GM23338 (cell line): ENCODE measurements around the gene FUT4. TPM values are rescaled to one million over a fixed set of nuclear protein-coding genes. Genes with fewer than 3 reads are reported as not detected.

Source experiments
- ATAC-seq: fragments of 200-7000 bp; cut with Tn5 transposase; 3 replicates; pipeline ENCODE4 v1.9.1; 2020
- DNase-seq: peaks from one replicate; pipeline ENCODE4 v3.0.0-alpha.2; 2015; ENCODE audit warnings: low spot score
- H2AFZ ChIP-seq: fragments of 200-600 bp; sonication (generic); 2 replicates; pipeline ENCODE4 v1.8.0; 2016; ENCODE audit warnings: antibody characterized with exemption, mild to moderate bottlenecking, moderate library complexity
- H3F3A ChIP-seq: fragments of 200-600 bp; sonication (generic); replicated peaks from 2 replicates; pipeline ENCODE4 v1.8.0; 2017; ENCODE audit warnings: antibody characterized with exemption, mixed run types, low read depth
- H3K27ac ChIP-seq: fragments of 200-600 bp; sonication (generic); 2 replicates; pipeline ENCODE4 v1.6.1; 2016; ENCODE audit warnings: low read depth
- H3K27me3 ChIP-seq: fragments of 200-600 bp; sonication (generic); 2 replicates; pipeline ENCODE4 v1.8.0; 2016; ENCODE audit warnings: mild to moderate bottlenecking, mixed run types, moderate library complexity; ENCODE audit not compliant: insufficient read depth
- H3K36me3 ChIP-seq: fragments of 200-600 bp; sonication (generic); 2 replicates; pipeline ENCODE4 v1.8.0; 2016; ENCODE audit warnings: mild to moderate bottlenecking; ENCODE audit not compliant: insufficient read depth
- H3K4me1 ChIP-seq: fragments of 200-600 bp; sonication (generic); 2 replicates; pipeline ENCODE4 v1.8.0; 2016; ENCODE audit warnings: mild to moderate bottlenecking, moderate library complexity; ENCODE audit not compliant: insufficient read depth
- H3K4me2 ChIP-seq: fragments of 200-600 bp; sonication (generic); 2 replicates; pipeline ENCODE4 v1.7.1; 2017; ENCODE audit warnings: mixed run types
- H3K4me3 ChIP-seq: fragments of 200-600 bp; sonication (generic); 2 replicates; pipeline ENCODE4 v1.6.1; 2016; ENCODE audit warnings: mixed run types
- H3K79me2 ChIP-seq: fragments of 200-600 bp; sonication (generic); replicated peaks from 2 replicates; pipeline ENCODE4 v1.8.0; 2017; ENCODE audit warnings: mild to moderate bottlenecking; ENCODE audit not compliant: insufficient read depth
- H3K9me2 ChIP-seq: fragments of 200-600 bp; sonication (generic); 2 replicates; pipeline ENCODE4 v1.8.0; 2017; ENCODE audit not compliant: insufficient read depth
- H4K20me1 ChIP-seq: fragments of 200-600 bp; sonication (generic); replicated peaks from 2 replicates; pipeline ENCODE4 v1.8.0; 2017; ENCODE audit warnings: mild to moderate bottlenecking; ENCODE audit not compliant: insufficient read depth
- H3K27ac Mint-ChIP-seq: 2 replicates; pipeline ENCODE4 v1.8.0; 2020; ENCODE audit warnings: inconsistent platforms, mild to moderate bottlenecking, moderate library complexity, mixed read lengths
- H3K27me3 Mint-ChIP-seq: 3 replicates; pipeline ENCODE4 v1.8.0; 2022; ENCODE audit warnings: low read depth, mild to moderate bottlenecking, moderate library complexity, mixed read lengths, inconsistent platforms; ENCODE audit not compliant: insufficient read depth, poor library complexity
- H3K36me3 Mint-ChIP-seq: 3 replicates; pipeline ENCODE4 v1.8.0; 2021; ENCODE audit warnings: low read depth, mild to moderate bottlenecking, inconsistent platforms, moderate library complexity, mixed read lengths
- H3K4me1 Mint-ChIP-seq: 3 replicates; pipeline ENCODE4 v1.8.0; 2020; ENCODE audit warnings: mild to moderate bottlenecking, inconsistent platforms, mixed read lengths
- H3K4me3 Mint-ChIP-seq: 3 replicates; pipeline ENCODE4 v1.8.0; 2021; ENCODE audit warnings: moderate library complexity, mild to moderate bottlenecking, inconsistent platforms, mixed read lengths
- H3K9me3 Mint-ChIP-seq: 3 replicates; pipeline ENCODE4 v1.8.0; 2020; ENCODE audit warnings: moderate library complexity, mild to moderate bottlenecking, inconsistent platforms, mixed read lengths
- CREB1 ChIP-seq: fragments of 250-450 bp; sonication (Bioruptor Pico); IDR thresholded peaks from 2 replicates; pipeline ENCODE4 v1.5.0; 2020; ENCODE audit warnings: low read depth, mild to moderate bottlenecking, moderate library complexity
- EZH2 ChIP-seq: fragments of 200-600 bp; sonication (generic); IDR thresholded peaks from one replicate; pipeline ENCODE4 v1.8.0; 2017; ENCODE audit warnings: antibody characterized with exemption, mild to moderate bottlenecking, low read depth; ENCODE audit not compliant: unreplicated experiment
- EZH2phosphoT487 ChIP-seq: fragments of 200-600 bp; sonication (generic); IDR thresholded peaks from one replicate; pipeline ENCODE4 v1.8.1; 2018; ENCODE audit warnings: antibody characterized with exemption; ENCODE audit not compliant: unreplicated experiment
- JUNB ChIP-seq: IDR thresholded peaks from one replicate; pipeline ENCODE4 v1.6.1; 2016; ENCODE audit warnings: antibody characterized with exemption; ENCODE audit not compliant: unreplicated experiment
- NANOG ChIP-seq: IDR thresholded peaks from 2 replicates; pipeline ENCODE4 v1.6.1; 2016; ENCODE audit warnings: antibody characterized with exemption, borderline replicate concordance
- POLR2AphosphoS5 ChIP-seq: IDR thresholded peaks from 2 replicates; pipeline ENCODE4 v1.6.1; 2016; ENCODE audit warnings: antibody characterized with exemption, low read depth
- STAT1 ChIP-seq: IDR thresholded peaks from one replicate; pipeline ENCODE4 v1.6.1; 2016; ENCODE audit warnings: antibody characterized with exemption; ENCODE audit not compliant: unreplicated experiment
- ZNF114 ChIP-seq: fragments of 250-450 bp; sonication (Bioruptor Pico); IDR thresholded peaks from 2 replicates; pipeline ENCODE4 v1.5.0; 2020; ENCODE audit warnings: mild to moderate bottlenecking, moderate library complexity
- ZNF331 ChIP-seq: fragments of 250-450 bp; sonication (Bioruptor Pico); IDR thresholded peaks from 2 replicates; pipeline ENCODE4 v1.5.0; 2020; ENCODE audit warnings: low read depth, mild to moderate bottlenecking, moderate library complexity
- polyA plus RNA-seq: library from polyadenylated mRNA; unstranded; fragments of >200 nt; fragmentation: Nextera tagmentation; extraction: Ambion mirVana; gene quantifications from 2 replicates; pipeline ENCODE4 v1.2.1, GENCODE V29; 2016
- total RNA-seq: library from RNA; depleted of rRNA; stranded (reverse); fragments of >200 nt; shearing (Covaris generic); gene quantifications from 2 replicates; pipeline ENCODE4 v1.2.3, GENCODE V29; 2014
- TF ChIP-seq, protein P1 (sequence below), 2 experiments: fragments of 200-600 bp in 1 of 2; sonication (generic) in 1 of 2; conservative IDR thresholded peaks; 2 replicates each; pipeline versions ENCODE4 v1.5.1 to v1.6.1; 2016 to 2017; ENCODE audit warnings: antibody characterized with exemption in 2 of 2, low read depth in 2 of 2, mild to moderate bottlenecking in 2 of 2, moderate library complexity in 1 of 2
- TF ChIP-seq, protein P2 (sequence below): IDR thresholded peaks from one replicate; pipeline ENCODE4 v1.6.1; 2018; ENCODE audit warnings: antibody characterized with exemption; ENCODE audit not compliant: unreplicated experiment
- TF ChIP-seq, protein P3 (sequence below): IDR thresholded peaks from 2 replicates; pipeline ENCODE4 v1.6.1; 2016; ENCODE audit warnings: antibody characterized with exemption
- TF ChIP-seq, protein P4 (sequence below): fragments of 250-450 bp; sonication (Bioruptor Pico); IDR thresholded peaks from 2 replicates; pipeline ENCODE4 v1.5.0; 2020; ENCODE audit warnings: mild to moderate bottlenecking, moderate library complexity

FUT4 gene
- total and polyA plus RNA-seq, 2 experiments from 2014 or later, result 2.4 to 7.4 TPM

DNA sequence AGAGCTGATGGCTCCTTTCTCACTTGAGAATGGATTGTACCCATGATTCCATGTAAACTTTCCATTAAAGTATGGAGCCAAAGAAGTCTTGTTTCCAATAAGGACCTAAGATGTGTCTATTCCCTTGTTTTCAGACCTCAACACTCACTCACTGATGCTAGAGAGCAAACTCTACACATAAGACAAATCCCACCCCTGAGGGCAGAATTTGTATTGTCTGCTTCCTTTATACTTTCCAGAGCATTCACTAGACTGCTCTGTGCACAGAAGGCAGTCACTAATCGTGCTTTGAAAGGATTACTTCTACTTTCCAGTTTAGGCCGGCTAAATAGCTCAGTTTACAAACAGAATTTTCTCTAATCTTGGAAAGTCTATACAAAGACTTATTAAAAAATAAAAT lies 43.5 kb upstream of the FUT4 start:
- no peak for TF ChIP-seq JUNB
- no peak for TF ChIP-seq ZNF114
- TF ChIP-seq, protein P1, sequence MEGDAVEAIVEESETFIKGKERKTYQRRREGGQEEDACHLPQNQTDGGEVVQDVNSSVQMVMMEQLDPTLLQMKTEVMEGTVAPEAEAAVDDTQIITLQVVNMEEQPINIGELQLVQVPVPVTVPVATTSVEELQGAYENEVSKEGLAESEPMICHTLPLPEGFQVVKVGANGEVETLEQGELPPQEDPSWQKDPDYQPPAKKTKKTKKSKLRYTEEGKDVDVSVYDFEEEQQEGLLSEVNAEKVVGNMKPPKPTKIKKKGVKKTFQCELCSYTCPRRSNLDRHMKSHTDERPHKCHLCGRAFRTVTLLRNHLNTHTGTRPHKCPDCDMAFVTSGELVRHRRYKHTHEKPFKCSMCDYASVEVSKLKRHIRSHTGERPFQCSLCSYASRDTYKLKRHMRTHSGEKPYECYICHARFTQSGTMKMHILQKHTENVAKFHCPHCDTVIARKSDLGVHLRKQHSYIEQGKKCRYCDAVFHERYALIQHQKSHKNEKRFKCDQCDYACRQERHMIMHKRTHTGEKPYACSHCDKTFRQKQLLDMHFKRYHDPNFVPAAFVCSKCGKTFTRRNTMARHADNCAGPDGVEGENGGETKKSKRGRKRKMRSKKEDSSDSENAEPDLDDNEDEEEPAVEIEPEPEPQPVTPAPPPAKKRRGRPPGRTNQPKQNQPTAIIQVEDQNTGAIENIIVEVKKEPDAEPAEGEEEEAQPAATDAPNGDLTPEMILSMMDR (conservative IDR thresholded peaks at IDR 0.05; ENCODE audit: low read depth in 2 of 2), result no peak
- TF ChIP-seq, protein P2, sequence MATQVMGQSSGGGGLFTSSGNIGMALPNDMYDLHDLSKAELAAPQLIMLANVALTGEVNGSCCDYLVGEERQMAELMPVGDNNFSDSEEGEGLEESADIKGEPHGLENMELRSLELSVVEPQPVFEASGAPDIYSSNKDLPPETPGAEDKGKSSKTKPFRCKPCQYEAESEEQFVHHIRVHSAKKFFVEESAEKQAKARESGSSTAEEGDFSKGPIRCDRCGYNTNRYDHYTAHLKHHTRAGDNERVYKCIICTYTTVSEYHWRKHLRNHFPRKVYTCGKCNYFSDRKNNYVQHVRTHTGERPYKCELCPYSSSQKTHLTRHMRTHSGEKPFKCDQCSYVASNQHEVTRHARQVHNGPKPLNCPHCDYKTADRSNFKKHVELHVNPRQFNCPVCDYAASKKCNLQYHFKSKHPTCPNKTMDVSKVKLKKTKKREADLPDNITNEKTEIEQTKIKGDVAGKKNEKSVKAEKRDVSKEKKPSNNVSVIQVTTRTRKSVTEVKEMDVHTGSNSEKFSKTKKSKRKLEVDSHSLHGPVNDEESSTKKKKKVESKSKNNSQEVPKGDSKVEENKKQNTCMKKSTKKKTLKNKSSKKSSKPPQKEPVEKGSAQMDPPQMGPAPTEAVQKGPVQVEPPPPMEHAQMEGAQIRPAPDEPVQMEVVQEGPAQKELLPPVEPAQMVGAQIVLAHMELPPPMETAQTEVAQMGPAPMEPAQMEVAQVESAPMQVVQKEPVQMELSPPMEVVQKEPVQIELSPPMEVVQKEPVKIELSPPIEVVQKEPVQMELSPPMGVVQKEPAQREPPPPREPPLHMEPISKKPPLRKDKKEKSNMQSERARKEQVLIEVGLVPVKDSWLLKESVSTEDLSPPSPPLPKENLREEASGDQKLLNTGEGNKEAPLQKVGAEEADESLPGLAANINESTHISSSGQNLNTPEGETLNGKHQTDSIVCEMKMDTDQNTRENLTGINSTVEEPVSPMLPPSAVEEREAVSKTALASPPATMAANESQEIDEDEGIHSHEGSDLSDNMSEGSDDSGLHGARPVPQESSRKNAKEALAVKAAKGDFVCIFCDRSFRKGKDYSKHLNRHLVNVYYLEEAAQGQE, result no peak
- TF ChIP-seq, protein P3, sequence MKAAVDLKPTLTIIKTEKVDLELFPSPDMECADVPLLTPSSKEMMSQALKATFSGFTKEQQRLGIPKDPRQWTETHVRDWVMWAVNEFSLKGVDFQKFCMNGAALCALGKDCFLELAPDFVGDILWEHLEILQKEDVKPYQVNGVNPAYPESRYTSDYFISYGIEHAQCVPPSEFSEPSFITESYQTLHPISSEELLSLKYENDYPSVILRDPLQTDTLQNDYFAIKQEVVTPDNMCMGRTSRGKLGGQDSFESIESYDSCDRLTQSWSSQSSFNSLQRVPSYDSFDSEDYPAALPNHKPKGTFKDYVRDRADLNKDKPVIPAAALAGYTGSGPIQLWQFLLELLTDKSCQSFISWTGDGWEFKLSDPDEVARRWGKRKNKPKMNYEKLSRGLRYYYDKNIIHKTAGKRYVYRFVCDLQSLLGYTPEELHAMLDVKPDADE, result no peak
- TF ChIP-seq EZH2, result no peak
- no peak for TF ChIP-seq EZH2phosphoT487
- TF ChIP-seq, protein P4, sequence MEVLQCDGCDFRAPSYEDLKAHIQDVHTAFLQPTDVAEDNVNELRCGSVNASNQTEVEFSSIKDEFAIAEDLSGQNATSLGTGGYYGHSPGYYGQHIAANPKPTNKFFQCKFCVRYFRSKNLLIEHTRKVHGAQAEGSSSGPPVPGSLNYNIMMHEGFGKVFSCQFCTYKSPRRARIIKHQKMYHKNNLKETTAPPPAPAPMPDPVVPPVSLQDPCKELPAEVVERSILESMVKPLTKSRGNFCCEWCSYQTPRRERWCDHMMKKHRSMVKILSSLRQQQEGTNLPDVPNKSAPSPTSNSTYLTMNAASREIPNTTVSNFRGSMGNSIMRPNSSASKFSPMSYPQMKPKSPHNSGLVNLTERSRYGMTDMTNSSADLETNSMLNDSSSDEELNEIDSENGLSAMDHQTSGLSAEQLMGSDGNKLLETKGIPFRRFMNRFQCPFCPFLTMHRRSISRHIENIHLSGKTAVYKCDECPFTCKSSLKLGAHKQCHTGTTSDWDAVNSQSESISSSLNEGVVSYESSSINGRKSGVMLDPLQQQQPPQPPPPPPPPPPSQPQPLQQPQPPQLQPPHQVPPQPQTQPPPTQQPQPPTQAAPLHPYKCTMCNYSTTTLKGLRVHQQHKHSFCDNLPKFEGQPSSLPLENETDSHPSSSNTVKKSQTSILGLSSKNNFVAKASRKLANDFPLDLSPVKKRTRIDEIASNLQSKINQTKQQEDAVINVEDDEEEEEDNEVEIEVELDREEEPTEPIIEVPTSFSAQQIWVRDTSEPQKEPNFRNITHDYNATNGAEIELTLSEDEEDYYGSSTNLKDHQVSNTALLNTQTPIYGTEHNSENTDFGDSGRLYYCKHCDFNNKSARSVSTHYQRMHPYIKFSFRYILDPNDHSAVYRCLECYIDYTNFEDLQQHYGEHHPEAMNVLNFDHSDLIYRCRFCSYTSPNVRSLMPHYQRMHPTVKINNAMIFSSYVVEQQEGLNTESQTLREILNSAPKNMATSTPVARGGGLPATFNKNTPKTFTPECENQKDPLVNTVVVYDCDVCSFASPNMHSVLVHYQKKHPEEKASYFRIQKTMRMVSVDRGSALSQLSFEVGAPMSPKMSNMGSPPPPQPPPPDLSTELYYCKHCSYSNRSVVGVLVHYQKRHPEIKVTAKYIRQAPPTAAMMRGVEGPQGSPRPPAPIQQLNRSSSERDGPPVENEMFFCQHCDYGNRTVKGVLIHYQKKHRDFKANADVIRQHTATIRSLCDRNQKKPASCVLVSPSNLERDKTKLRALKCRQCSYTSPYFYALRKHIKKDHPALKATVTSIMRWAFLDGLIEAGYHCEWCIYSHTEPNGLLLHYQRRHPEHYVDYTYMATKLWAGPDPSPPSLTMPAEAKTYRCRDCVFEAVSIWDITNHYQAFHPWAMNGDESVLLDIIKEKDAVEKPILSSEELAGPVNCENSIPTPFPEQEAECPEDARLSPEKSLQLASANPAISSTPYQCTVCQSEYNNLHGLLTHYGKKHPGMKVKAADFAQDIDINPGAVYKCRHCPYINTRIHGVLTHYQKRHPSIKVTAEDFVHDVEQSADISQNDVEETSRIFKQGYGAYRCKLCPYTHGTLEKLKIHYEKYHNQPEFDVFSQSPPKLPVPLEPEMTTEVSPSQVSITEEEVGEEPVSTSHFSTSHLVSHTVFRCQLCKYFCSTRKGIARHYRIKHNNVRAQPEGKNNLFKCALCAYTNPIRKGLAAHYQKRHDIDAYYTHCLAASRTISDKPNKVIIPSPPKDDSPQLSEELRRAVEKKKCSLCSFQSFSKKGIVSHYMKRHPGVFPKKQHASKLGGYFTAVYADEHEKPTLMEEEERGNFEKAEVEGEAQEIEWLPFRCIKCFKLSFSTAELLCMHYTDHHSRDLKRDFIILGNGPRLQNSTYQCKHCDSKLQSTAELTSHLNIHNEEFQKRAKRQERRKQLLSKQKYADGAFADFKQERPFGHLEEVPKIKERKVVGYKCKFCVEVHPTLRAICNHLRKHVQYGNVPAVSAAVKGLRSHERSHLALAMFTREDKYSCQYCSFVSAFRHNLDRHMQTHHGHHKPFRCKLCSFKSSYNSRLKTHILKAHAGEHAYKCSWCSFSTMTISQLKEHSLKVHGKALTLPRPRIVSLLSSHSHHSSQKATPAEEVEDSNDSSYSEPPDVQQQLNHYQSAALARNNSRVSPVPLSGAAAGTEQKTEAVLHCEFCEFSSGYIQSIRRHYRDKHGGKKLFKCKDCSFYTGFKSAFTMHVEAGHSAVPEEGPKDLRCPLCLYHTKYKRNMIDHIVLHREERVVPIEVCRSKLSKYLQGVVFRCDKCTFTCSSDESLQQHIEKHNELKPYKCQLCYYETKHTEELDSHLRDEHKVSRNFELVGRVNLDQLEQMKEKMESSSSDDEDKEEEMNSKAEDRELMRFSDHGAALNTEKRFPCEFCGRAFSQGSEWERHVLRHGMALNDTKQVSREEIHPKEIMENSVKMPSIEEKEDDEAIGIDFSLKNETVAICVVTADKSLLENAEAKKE (CRISPR knock-in tag), result no peak
- TF ChIP-seq NANOG, result no peak
- no peak for TF ChIP-seq ZNF331 (CRISPR knock-in tag)
- no peak for TF ChIP-seq STAT1
- no peak for TF ChIP-seq POLR2AphosphoS5
- TF ChIP-seq CREB1 (CRISPR knock-in tag), result no peak
- Mint-ChIP-seq H3K27me3 (no peaks in the 10 kb centered on the region), H3K9me3 (no peaks in the 10 kb centered on the region), H3K4me3 (no peak overlapping the region), H3K27ac (no peak overlapping the region), H3K4me1 (no peaks in the 10 kb centered on the region), H3K36me3 (peaks cover 3% of the 10 kb centered on the region; the same call in 1 of the 3 replicates)
- H3K27ac ChIP-seq, result no peak overlapping the region
- H4K20me1 ChIP-seq, result no peaks in the 10 kb centered on the region
- ATAC-seq, result no peak
- H3K9me2 ChIP-seq, result no peaks in the 10 kb centered on the region
- H3F3A ChIP-seq, result no peaks in the 10 kb centered on the region
- H3K4me2 ChIP-seq, result no peak overlapping the region
- H3K4me3 ChIP-seq, result no peak overlapping the region
- no peaks in the 10 kb centered on the region for H3K4me1 ChIP-seq
- H3K27me3 ChIP-seq, result no peaks in the 10 kb centered on the region
- H3K79me2 ChIP-seq, result no peaks in the 10 kb centered on the region
- no peak overlapping the region for H2AFZ ChIP-seq
- DNase-seq, result no peak
- no peaks in the 10 kb centered on the region for H3K36me3 ChIP-seq
